Embryonic facial prominence (tissue), 1 donor: ENCODE results near the gene RBBP5.

Experiments
- DNase-seq: peaks from one replicate; pipeline ENCODE4 v3.0.0-alpha.2; 2016; ENCODE audit errors: extremely low spot score

Gene RBBP5

GRCh38 chr1:205129447-205130029, 7.8 kb upstream of the RBBP5 start:
- no peak for DNase-seq

GRCh38 chr1:205128050-205128449, 6.3 kb upstream of the RBBP5 start:
- DNase-seq: no peak

- DNase-seq: no peak
These were observed 5.9 kb upstream of the RBBP5 start for GRCh38 chr1:205127646-205128045.

GRCh38 chr1:205124726-205125125, 2.9 kb upstream of the RBBP5 start:
- no peak for DNase-seq

GRCh38 chr1:205122489-205122882, 708 bp upstream of the RBBP5 start:
- no peak for DNase-seq

GRCh38 chr1:205118752-205119151, 3.0 kb downstream of the RBBP5 start:
- no peak for DNase-seq

- DNase-seq: no peak
These were observed 10.4 kb downstream of the RBBP5 start for GRCh38 chr1:205111354-205111753.

GRCh38 chr1:205109711-205110110, 12.1 kb downstream of the RBBP5 start:
- no peak for DNase-seq

- DNase-seq: no peak
These were observed 12.5 kb downstream of the RBBP5 start for GRCh38 chr1:205109269-205109668.

- DNase-seq: no peak
These were observed 13.3 kb downstream of the RBBP5 start for GRCh38 chr1:205108464-205108863.

- no peak for DNase-seq
These were observed 14.5 kb downstream of the RBBP5 start for GRCh38 chr1:205107327-205107726.

GRCh38 chr1:205102404-205102803, 19.4 kb downstream of the RBBP5 start:
- no peak for DNase-seq

- DNase-seq: no peak
These were observed 23.5 kb downstream of the RBBP5 start for GRCh38 chr1:205098242-205098641.

- DNase-seq: no peak
These were observed 26.4 kb downstream of the RBBP5 start for GRCh38 chr1:205095422-205095821.

GRCh38 chr1:205091043-205091740, 30.6 kb downstream of the RBBP5 start:
- no peak for DNase-seq

- no peak for DNase-seq
These were observed 33.4 kb downstream of the RBBP5 start for GRCh38 chr1:205088341-205088740.

GRCh38 chr1:205084360-205084759, 37.4 kb downstream of the RBBP5 start, which contains the start of gene TMEM81:
TSS of gene TMEM81 (minus strand) at chr1:205084460. CDS start at chr1:205084320, 140 bp downstream.
- DNase-seq: no peak

- no peak for DNase-seq
These were observed 39.3 kb downstream of the RBBP5 start for GRCh38 chr1:205082431-205082830.

- DNase-seq: no peak
These were observed 43.9 kb downstream of the RBBP5 start for GRCh38 chr1:205077934-205078311.

GRCh38 chr1:205077158-205077933, 44.4 kb downstream of the RBBP5 start:
- no peak for DNase-seq

GRCh38 chr1:205076245-205076761, 45.5 kb downstream of the RBBP5 start:
- no peak for DNase-seq

GRCh38 chr1:205075642-205076155, 46.1 kb downstream of the RBBP5 start:
- DNase-seq: no peak
